GM03348 (cell line): Measurements from ENCODE around the gene UMAD1.
A peak's percentile ranks its signal among the peaks of the same experiment; 100 is the strongest.

ENCODE experiments used
- DNase-seq: peaks from one replicate; pipeline ENCODE4 v3.0.0; 2012; ENCODE audit warnings: low spot score

The UMAD1 gene

GRCh38 chr7:7764520-7765396 lies 124.2 kb downstream of the UMAD1 start:
- no peak for DNase-seq

GRCh38 chr7:7765422-7765821 lies 124.9 kb downstream of the UMAD1 start:
- DNase-seq, result no peak

GRCh38 chr7:7766671-7767070 lies 126.1 kb downstream of the UMAD1 start:
- DNase-seq, result no peak

- no peak for DNase-seq
These were observed 128.6 kb downstream of the UMAD1 start for GRCh38 chr7:7768977-7769709.

- no peak for DNase-seq
These were observed 129.4 kb downstream of the UMAD1 start for GRCh38 chr7:7769710-7770627.

- DNase-seq, result no peak
These were observed 130.9 kb downstream of the UMAD1 start for GRCh38 chr7:7771452-7771851.

GRCh38 chr7:7772397-7772821 lies 131.9 kb downstream of the UMAD1 start:
- no peak for DNase-seq

GRCh38 chr7:7773334-7774309 lies 133.1 kb downstream of the UMAD1 start:
- no peak for DNase-seq

- DNase-seq, result no peak
These were observed 139.3 kb downstream of the UMAD1 start for GRCh38 chr7:7779888-7780287.

- no peak for DNase-seq
These were observed 142.4 kb downstream of the UMAD1 start for GRCh38 chr7:7783001-7783400.

GRCh38 chr7:7785344-7785973 lies 144.9 kb downstream of the UMAD1 start:
- DNase-seq, result no peak

GRCh38 chr7:7786595-7786994 lies 146.0 kb downstream of the UMAD1 start:
- no peak for DNase-seq

- DNase-seq, result no peak
These were observed 149.0 kb downstream of the UMAD1 start for GRCh38 chr7:7789551-7789988.

GRCh38 chr7:7790041-7790741 lies 149.6 kb downstream of the UMAD1 start:
- no peak for DNase-seq

GRCh38 chr7:7791523-7791922 lies 151.0 kb downstream of the UMAD1 start:
- DNase-seq, result peak; percentile 18

- DNase-seq, result peak; percentile 21
These were observed 151.5 kb downstream of the UMAD1 start for GRCh38 chr7:7792056-7792455.

GRCh38 chr7:7793249-7793648 lies 152.7 kb downstream of the UMAD1 start:
- DNase-seq, result no peak

GRCh38 chr7:7793921-7794320 lies 153.4 kb downstream of the UMAD1 start:
- peak; percentile 35 for DNase-seq

- DNase-seq, result no peak
These were observed 154.7 kb downstream of the UMAD1 start for GRCh38 chr7:7795203-7795602.

- DNase-seq, result no peak
These were observed 155.1 kb downstream of the UMAD1 start for GRCh38 chr7:7795630-7796121.
